ENCODE data around the gene LCP2.

LCP2 gene

DNA sequence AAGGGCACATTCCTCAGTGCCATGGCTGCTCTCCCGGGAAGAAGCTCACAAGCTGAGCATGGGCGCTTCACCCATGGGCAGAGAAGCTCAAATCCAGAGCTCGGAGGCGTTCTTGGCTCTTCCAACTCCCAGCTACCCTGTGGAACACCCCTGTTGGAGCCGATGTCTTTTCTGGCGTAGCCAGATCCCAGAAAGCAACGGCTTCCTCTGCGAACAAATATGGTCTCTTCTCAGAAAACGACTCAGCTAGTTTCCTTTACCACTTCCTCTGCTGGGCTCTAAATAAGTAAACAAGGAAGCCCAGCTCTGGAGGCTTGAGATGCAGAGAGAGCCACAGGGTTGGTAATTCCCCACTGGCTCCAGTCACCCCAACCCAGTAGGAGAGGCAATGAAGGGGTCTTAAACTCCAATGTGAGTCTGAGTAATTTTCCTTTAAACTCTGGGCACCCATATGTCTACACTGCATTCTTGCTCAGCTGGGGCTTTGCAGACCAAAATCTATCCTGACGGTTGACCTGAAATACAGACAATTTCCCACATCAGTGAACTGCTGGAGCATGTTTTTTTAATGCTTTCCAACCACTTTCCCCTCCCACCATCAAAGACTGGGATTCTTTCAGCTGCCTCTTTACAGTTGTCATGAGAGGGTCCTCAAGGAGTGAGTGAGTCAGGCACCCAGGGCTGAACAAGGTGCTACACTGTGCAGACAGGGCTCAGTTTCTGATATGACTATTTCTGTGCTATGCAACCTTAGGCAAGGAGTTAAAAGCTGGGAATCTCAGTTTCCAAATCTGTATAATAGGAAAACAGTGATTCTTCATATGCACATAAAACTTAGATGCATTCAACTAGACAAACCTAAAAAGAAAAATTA lies at the start of gene LCP2:
Gene LCP2 (minus strand): TSS at position 189 of the 874 bp plus-strand sequence. CDS start 166 bp downstream, at position 23.
- DNase-seq = peak; percentile 12

GRCh38 chr5:170347022-170347567 lies 49.5 kb upstream of the LCP2 start:
- no peak for DNase-seq

DNA sequence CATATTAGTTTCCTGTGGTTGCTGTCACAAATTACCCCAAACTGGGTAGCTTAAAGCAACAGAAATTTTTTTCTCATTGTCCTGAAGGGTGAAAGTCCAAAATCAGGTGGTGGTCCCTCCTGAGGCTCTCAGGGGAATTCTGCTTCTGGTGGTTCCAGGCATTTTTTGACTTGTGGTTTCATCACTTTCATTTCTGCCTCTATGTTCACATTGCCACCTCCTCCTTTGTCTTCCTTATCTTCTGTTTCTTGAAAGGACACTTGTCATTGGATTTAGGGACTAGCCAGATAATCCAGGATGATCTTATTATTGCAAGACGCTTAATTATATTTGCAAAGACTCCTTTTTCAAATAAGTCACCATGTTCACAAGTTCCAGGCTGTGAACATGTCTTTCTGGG lies 48.4 kb upstream of the LCP2 start:
- DNase-seq = no peak

GRCh38 chr5:170343177-170343576 lies 45.6 kb upstream of the LCP2 start:
- no peak for DNase-seq

- no peak for DNase-seq
Observed at GRCh38 chr5:170342153-170342725, 44.7 kb upstream of the LCP2 start.

GRCh38 chr5:170341545-170341944 lies 44.0 kb upstream of the LCP2 start:
- no peak for DNase-seq

DNA sequence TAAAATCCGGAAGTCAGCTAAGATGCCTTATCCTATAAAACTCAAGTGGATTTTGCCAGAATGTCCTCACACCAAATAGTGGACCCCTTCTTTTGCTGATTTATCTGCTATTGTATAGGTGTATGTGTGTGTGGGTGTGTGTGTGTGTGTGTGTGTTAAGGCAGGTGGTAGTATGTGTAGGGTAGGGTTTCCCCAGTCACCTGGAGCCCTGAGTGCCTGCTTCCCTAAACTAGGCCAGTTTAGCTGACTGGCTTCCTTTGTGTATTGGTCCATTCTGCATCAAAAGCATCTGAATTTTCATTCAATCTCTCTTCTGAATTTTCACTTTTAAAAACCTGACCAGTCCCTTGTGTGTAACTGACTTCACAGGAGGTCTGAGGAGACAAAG lies 42.2 kb upstream of the LCP2 start:
- no peak for DNase-seq

- no peak for DNase-seq
Observed at GRCh38 chr5:170338933-170339779, 41.6 kb upstream of the LCP2 start.

DNA sequence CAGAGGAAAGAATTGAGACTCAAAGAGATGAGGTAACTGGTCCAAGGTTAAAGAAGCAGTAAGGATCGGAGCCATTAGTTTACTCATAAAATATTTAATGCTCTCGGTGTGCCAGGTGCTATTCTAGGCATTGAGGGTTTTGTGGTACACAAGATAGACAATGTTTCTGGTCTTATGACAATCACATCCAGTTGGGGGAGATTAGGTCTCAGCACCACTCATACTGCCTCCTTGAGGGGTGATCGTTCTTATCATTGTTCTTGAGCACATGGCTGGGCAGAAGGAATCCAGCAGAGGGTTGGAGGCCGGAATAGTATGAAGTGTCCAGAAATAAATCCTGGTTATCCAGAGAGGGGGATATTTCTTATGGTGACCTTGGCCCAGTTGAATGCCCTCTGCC lies 40.7 kb upstream of the LCP2 start:
- no peak for DNase-seq

- DNase-seq = no peak
Observed at GRCh38 chr5:170337045-170337733, 39.6 kb upstream of the LCP2 start.

- no peak for DNase-seq
Observed at GRCh38 chr5:170336065-170336464, 38.5 kb upstream of the LCP2 start.

- no peak for DNase-seq
Observed at GRCh38 chr5:170334626-170335025, 37.0 kb upstream of the LCP2 start.

DNA sequence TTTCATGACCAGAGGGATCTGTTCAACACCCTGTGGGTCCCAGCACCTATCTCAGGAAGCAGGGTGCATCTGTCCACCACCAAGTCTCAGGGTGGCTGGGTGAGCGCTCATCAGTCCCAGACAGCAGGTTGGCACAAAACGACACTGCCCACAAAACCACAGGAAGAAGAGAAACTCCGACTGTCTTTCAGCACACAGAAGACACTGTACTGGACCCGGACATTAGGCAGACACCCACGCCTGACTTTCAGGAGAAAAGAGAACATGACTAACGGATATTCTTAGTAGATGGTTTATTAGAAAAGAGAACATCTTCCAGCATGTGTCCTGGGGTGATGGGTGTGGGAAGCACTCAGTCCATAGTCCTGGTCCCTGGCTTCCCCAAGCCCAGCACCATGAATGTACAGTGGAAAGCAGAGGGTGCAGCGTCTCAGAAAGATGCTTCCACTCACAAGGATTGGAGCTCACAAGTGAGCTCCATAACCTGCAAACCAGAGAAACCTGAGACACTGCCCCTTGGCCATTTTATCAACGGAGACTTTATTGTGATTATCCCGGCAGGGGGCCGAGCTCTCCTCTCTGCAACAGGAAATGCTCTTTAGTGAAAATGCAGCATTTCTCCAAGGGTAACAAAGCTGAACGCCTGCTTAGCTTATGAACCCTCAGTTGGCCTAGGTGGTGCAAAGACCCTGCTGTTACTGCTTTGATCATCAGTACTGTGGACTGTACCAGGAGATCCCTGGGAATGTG lies 35.8 kb upstream of the LCP2 start:
- peak; percentile 32 for DNase-seq

DNA sequence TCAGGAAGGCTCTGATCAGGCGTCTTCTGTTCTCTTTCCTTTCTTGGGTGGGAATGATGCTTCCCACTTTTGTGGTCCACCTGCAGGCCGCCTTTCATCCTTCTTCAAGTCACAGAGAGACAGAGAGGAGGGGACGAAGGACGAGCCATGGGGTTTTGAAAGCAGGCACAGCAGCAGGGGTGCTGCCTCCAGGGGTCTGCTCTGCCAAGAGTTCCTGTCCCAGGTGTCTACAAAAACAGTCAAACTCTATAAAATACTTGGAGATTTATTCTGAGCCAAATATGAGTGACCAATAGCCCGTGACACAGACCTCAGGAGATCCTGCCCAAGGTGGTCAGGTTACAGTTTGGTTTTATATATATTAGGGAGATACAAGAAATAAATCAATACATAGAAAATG lies 34.5 kb upstream of the LCP2 start:
- DNase-seq = no peak

GRCh38 chr5:170330568-170331054 lies 33.0 kb upstream of the LCP2 start:
- DNase-seq = no peak

- no peak for DNase-seq
Observed at GRCh38 chr5:170329524-170329923, 31.9 kb upstream of the LCP2 start.

DNA sequence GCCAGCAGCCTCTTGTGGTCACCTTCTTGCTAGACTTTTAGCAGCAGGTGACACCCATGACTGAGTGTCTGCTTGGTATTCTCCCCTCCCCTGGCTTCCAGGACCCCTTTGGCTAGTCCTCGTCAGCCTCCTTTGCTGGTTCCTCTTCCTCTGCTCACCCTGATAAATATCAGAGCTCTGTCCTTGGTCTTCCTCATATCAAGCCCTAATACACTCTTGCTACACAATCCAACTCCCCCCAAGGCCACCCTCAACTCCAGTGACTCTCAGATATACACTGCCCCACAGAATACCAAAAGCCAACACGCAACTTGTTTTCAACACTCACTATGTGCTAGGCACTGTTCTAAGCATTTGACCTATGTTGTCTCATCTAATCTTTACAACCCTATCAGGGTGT lies 30.3 kb upstream of the LCP2 start:
- DNase-seq = no peak

DNA sequence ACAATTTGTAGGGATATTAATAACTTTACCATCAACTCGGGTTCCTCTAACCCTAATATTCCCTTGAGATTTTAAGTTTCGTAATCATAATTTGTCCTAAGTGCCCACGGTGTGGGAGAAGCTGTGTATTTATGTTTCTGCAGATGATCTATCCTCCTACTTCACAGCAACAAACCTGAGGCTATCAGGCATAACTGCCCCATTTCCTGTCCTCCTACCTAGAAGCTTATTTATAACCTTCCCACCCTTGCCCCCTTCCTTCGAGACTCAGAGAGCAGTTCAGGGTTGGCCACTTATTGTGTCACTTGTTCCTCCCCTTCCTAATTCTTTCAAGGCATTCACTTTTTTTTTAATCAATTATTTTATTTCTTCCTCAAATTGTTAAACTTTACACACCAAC lies 29.6 kb upstream of the LCP2 start:
- DNase-seq = no peak

- no peak for DNase-seq
Observed at GRCh38 chr5:170319301-170319700, 21.7 kb upstream of the LCP2 start.

- no peak for DNase-seq
Observed at GRCh38 chr5:170317499-170317898, 19.9 kb upstream of the LCP2 start.

DNA sequence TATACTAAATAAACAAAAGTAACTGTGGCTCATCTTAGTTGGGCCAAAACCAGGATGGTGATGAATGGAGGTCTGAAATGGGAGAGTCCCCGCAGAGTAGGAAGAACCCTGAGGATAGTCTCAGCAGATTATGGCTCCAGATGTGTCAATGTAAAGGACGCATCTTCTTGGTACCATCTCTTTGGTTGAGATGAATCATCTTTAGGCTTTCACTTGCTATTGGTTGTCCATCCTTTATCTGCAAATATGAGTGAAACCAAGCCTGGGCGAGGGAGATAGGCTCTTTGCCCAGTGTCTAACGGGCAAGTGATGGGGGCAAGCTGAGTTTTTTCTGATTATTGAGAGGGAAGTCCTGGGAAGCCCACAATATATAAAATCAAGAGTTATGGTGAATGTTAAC lies 19.4 kb upstream of the LCP2 start:
- no peak for DNase-seq

DNA sequence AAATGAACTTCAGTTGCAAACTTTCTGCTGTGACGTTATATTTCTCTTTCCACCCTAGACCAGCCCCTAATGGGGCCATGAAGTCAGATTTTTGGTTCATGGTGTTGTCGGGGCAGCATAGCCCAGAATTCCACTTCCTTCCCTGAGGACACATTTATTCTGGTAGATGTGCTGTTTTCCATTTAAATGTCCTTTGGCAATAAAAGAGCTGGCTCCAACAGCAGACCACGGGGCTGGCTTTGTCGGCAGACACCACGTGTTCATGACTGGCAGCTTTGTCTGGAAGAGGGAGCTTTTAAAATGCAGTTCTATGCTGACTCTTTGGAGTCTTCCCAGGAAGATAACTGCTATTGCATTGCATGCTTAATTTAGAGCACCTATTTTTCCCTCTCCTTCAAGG lies 17.6 kb upstream of the LCP2 start:
- peak; percentile 90 for DNase-seq
